ENCODE measurements around the gene SHE.

SHE gene

DNA sequence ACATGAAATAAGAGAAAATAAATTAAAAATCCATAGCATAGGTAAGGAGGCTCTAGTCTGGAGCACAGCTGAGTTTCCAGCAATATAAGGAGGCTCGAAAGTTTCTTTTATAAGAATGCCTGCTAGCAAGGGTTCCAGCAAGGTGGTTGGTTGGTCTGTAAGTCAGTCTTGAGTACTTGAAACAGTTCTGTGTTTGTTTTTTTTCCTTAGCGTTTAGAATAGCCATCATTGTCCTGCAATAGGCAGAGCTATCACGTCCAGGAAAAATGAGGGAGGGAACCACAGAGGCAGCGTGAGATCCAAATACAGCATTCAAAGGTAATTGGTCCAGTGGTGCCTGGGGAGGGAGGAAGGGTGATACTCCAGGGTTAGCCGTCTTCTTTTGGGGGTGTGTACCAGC is 47.9 kb upstream of the SHE start:
- Histone ChIP-seq H3F3A (ENCODE audit: insufficient read depth) (peaks cover 8% of the 10 kb centered on the region), H3K79me2 (ENCODE audit: insufficient read depth, low read length) (no peaks in the 10 kb centered on the region), H3K27me3 (ENCODE audit: low read length) (no peaks in the 10 kb centered on the region), H3K9ac (ENCODE audit: low read length) (no peak overlapping the region), H3K4me2 (ENCODE audit: low read depth, low read length, poor library complexity, severe bottlenecking) (no peak overlapping the region), H3K36me3 (ENCODE audit: low read length) (peaks cover 23% of the 10 kb centered on the region), H3K4me3 (ENCODE audit: insufficient read depth, low read length, poor library complexity, severe bottlenecking) (no peak overlapping the region), H3K9me2 (replicated peaks; ENCODE audit: insufficient read depth, low read length) (no peaks in the 10 kb centered on the region), H4K20me1 (ENCODE audit: low read depth, low read length) (peaks cover 3% of the 10 kb centered on the region; the same call in 1 of the 2 replicates), H2AFZ (ENCODE audit: low read depth, low read length, severe bottlenecking) (no peak overlapping the region), H3K27ac (ENCODE audit: low read depth, low read length) (no peak overlapping the region), H3K9me3 (ENCODE audit: insufficient read depth, low read length) (no peaks in the 10 kb centered on the region)
- no peak for TF ChIP-seq EZH2phosphoT487 (conservative IDR thresholded peaks at IDR 0.05; ENCODE audit: low read length)
- TF ChIP-seq, protein P1, sequence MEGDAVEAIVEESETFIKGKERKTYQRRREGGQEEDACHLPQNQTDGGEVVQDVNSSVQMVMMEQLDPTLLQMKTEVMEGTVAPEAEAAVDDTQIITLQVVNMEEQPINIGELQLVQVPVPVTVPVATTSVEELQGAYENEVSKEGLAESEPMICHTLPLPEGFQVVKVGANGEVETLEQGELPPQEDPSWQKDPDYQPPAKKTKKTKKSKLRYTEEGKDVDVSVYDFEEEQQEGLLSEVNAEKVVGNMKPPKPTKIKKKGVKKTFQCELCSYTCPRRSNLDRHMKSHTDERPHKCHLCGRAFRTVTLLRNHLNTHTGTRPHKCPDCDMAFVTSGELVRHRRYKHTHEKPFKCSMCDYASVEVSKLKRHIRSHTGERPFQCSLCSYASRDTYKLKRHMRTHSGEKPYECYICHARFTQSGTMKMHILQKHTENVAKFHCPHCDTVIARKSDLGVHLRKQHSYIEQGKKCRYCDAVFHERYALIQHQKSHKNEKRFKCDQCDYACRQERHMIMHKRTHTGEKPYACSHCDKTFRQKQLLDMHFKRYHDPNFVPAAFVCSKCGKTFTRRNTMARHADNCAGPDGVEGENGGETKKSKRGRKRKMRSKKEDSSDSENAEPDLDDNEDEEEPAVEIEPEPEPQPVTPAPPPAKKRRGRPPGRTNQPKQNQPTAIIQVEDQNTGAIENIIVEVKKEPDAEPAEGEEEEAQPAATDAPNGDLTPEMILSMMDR (IDR thresholded peaks at IDR 0.05; ENCODE audit: insufficient read depth, low read length, poor library complexity, severe bottlenecking), result no peak

DNA sequence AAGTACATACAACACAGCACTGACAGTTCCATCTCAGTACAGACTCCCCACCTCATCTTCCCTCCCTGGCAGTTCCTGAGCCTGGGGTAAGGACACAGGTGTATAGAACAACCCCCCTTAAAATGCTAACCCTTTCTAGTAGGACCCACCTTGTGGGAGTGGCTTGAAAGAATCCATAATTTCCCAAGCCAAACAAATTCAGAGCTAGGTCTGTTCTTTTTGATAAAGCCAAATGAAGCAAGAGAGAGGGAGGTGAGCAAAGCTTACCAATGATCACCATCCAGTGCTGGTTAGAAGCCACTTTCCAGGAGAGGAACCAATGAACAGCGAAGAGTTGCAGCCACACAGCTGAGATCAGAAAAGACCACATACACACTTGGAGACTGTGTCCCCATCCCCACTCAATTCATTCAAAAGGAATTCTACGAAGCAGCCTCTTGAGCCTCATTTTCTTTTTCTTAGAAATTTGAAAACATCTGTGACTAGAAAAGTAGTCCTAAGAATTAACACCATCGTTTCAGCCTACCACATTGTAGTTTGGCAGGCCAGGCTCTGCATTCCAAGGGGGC is 47.1 kb upstream of the SHE start:
- no peak overlapping the region for H3K4me2 ChIP-seq (ENCODE audit: low read depth, low read length, poor library complexity, severe bottlenecking)
- H3K9me3 ChIP-seq (ENCODE audit: insufficient read depth, low read length), result no peaks in the 10 kb centered on the region
- no peaks in the 10 kb centered on the region for H3K79me2 ChIP-seq (ENCODE audit: insufficient read depth, low read length)
- no peaks in the 10 kb centered on the region for H3K9me2 ChIP-seq (replicated peaks; ENCODE audit: insufficient read depth, low read length)
- H3K27ac ChIP-seq (ENCODE audit: low read depth, low read length), result no peak overlapping the region
- H4K20me1 ChIP-seq (ENCODE audit: low read depth, low read length), result peaks cover 3% of the 10 kb centered on the region; the same call in 1 of the 2 replicates
- no peak overlapping the region for H3K4me3 ChIP-seq (ENCODE audit: insufficient read depth, low read length, poor library complexity, severe bottlenecking)
- H2AFZ ChIP-seq (ENCODE audit: low read depth, low read length, severe bottlenecking), result no peak overlapping the region
- H3F3A ChIP-seq (ENCODE audit: insufficient read depth), result peaks cover 8% of the 10 kb centered on the region
- peaks cover 20% of the 10 kb centered on the region for H3K36me3 ChIP-seq (ENCODE audit: low read length)
- H3K27me3 ChIP-seq (ENCODE audit: low read length), result no peaks in the 10 kb centered on the region
- no peak overlapping the region for H3K9ac ChIP-seq (ENCODE audit: low read length)
- TF ChIP-seq, protein P1 (IDR thresholded peaks at IDR 0.05; ENCODE audit: insufficient read depth, low read length, poor library complexity, severe bottlenecking), result no peak
- no peak for TF ChIP-seq EZH2phosphoT487 (conservative IDR thresholded peaks at IDR 0.05; ENCODE audit: low read length)

DNA sequence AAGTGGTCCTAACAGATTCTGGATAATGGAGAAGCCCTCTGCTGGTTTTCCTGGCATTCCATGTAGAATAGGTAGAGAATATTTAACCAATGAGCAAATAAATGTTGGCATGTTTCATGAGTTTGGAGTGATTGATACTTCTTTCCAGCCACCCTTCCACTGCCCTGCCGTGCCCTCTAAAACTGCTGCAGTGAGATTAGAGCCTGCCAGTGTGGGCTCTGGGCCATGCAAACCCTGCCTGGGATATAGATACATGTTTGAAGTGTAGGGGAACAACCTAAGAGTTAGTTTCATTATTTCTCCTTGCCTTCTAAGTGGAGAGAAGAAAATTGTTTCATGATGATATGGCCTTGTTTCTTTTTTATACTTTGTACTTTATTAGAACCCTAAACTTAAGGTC is 45.8 kb upstream of the SHE start:
- H3K36me3 ChIP-seq (ENCODE audit: low read length), result peaks cover 12% of the 10 kb centered on the region
- no peaks in the 10 kb centered on the region for H3K27me3 ChIP-seq (ENCODE audit: low read length)
- no peak overlapping the region for H2AFZ ChIP-seq (ENCODE audit: low read depth, low read length, severe bottlenecking)
- no peaks in the 10 kb centered on the region for H3K9me2 ChIP-seq (replicated peaks; ENCODE audit: insufficient read depth, low read length)
- no peak overlapping the region for H3K27ac ChIP-seq (ENCODE audit: low read depth, low read length)
- peaks cover 8% of the 10 kb centered on the region for H3F3A ChIP-seq (ENCODE audit: insufficient read depth)
- TF ChIP-seq EZH2phosphoT487 (conservative IDR thresholded peaks at IDR 0.05; ENCODE audit: low read length), result no peak
- TF ChIP-seq, protein P1 (IDR thresholded peaks at IDR 0.05; ENCODE audit: insufficient read depth, low read length, poor library complexity, severe bottlenecking), result no peak
- no peak overlapping the region for H3K4me2 ChIP-seq (ENCODE audit: low read depth, low read length, poor library complexity, severe bottlenecking)
- no peaks in the 10 kb centered on the region for H3K9me3 ChIP-seq (ENCODE audit: insufficient read depth, low read length)
- H4K20me1 ChIP-seq (ENCODE audit: low read depth, low read length), result peaks cover 3% of the 10 kb centered on the region; the same call in 1 of the 2 replicates
- H3K9ac ChIP-seq (ENCODE audit: low read length), result no peak overlapping the region
- H3K79me2 ChIP-seq (ENCODE audit: insufficient read depth, low read length), result no peaks in the 10 kb centered on the region
- H3K4me3 ChIP-seq (ENCODE audit: insufficient read depth, low read length, poor library complexity, severe bottlenecking), result no peak overlapping the region
